ENCODE measurements around the gene PCDHB3.

GRCh38 chr5:141135718-141136266 is 35.5 kb downstream of the PCDHB3 start:
- TF ChIP-seq, protein P1, sequence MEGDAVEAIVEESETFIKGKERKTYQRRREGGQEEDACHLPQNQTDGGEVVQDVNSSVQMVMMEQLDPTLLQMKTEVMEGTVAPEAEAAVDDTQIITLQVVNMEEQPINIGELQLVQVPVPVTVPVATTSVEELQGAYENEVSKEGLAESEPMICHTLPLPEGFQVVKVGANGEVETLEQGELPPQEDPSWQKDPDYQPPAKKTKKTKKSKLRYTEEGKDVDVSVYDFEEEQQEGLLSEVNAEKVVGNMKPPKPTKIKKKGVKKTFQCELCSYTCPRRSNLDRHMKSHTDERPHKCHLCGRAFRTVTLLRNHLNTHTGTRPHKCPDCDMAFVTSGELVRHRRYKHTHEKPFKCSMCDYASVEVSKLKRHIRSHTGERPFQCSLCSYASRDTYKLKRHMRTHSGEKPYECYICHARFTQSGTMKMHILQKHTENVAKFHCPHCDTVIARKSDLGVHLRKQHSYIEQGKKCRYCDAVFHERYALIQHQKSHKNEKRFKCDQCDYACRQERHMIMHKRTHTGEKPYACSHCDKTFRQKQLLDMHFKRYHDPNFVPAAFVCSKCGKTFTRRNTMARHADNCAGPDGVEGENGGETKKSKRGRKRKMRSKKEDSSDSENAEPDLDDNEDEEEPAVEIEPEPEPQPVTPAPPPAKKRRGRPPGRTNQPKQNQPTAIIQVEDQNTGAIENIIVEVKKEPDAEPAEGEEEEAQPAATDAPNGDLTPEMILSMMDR (IDR thresholded peaks at IDR 0.05; ENCODE audit: low read length) = no peak
- TF ChIP-seq EZH2phosphoT487 (IDR thresholded peaks at IDR 0.05; ENCODE audit: low read length) = no peak

Data from MM.1S (cell line).